Hematopoietic multipotent progenitor cell treated with erythropoietin and hydrocortisone succinate and interleukin-3 and kit ligand, for 6 days (in vitro differentiated cells): ENCODE measurements around the gene ZDHHC14.

Experiments used
- DNase-seq: peaks from one replicate; pipeline ENCODE4 v3.0.0-alpha.2; 2015

Gene ZDHHC14

DNA sequence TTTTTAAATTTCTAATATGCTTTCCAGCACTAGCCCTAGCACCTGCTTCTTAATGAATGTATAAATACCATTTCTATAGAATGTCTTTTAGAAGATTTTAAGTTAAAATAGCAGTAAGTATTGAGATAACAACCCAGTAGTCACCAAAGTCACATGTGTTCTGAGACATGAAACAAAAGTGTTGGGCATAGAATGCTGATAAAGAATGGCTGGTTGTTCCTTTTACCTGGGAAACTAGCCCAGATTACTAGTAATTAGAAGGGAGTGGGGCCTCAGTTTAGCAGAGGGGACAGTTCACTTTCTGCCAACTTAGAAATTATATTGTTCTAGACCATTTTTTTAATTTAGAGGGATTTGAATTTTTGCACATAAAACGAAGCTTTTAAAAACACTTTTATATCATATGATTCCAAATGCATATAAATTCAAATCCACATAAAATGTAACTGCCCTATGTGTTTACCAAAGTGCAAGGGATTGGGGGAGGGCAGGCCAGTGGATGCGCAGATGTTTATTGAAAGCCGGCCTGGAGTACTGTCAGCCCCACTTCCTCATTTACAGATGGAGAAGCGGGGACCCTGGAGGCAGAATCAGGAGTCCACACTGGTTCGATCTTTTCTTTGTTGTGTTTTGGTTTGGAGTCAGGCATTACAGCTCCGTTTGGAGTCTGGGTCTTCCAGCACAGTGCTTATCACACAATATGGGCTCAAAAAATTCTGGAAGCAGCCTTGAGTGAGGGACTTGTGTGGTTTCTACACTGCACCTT, 139.8 kb downstream of the ZDHHC14 start:
- DNase-seq = peak; percentile 61

DNA sequence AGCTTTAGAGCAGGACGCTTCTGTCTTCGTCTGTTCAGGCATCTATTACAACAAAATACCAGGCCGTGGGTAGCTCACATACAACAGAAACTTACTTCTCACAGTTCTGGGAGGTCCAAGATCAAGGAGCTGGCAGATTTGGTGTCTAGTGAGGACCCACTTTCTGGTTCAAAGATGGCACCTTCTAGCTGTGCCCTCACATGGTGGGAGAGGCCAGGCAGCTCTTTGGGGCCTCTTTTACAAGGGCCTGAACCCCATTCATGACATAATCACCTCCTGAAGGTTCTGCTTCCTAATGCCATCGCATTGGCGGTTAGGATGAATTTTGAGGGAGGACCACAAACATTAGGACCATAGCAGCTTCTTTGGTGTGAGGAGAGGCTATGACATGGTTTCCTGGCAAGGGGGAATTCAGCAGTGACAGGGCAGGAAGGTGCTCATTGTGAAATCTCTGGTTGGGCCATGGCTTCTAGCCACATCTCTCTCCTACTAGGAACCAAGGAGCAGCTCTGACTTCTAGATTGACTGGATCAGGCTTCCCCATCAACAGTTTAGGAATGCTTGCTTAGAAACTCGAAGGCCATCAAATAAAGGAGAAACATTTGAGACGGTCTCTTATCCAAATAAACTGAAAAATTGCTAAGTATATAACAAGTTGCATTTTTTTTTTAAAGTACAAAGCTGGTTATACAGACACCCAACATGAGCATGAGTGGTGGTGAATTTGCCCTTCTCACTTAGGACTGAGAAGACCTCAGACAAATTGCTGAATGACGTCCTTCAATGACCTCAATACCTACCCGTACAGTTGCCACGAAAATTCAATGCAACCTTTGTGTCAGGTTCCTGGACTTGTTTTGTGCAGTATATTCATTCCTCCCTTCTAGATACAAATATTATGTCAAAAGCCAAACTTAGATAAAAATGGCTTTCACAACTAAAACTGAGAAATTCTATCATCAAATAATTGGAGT, 140.7 kb downstream of the ZDHHC14 start:
- no peak for DNase-seq

DNA sequence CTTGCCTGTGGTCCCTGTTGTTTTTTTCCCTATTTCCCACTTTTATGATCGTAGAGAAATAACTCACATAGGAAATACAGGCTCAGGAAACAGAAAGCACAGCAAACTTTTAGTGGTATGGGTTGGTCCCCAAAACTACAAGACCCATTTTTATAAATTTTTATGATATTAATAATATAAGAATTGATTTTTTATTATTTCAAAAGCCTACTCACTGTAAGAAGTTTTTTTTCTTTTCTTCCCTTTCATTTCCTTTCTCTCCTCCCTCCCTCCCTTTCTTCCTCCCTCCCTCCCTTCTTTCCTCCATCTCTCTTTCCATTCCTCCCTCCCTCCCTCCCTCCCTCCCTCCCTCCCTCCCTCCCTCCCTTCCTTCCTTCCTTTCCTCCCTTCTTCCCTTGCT, 141.5 kb downstream of the ZDHHC14 start:
- DNase-seq = no peak

DNA sequence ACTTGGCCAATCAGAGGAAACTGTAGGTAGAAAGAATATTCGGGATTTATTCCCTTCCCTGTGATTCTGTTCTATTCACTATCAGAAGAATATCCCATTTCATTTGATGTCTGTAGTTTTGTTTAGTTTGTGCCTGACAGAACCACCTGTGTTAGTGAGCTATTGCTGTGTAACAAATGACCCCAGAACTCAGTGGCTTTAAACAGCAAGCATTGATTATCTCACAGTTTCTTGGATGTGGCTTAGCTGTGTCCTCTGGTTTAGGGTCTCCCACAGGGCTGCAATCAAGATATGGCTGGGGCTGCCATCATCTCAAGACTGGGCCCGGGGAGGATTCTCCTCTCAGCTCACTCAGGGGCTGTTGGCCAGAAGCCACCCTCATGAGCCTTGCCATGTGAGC, 143.7 kb downstream of the ZDHHC14 start:
- no peak for DNase-seq

DNA sequence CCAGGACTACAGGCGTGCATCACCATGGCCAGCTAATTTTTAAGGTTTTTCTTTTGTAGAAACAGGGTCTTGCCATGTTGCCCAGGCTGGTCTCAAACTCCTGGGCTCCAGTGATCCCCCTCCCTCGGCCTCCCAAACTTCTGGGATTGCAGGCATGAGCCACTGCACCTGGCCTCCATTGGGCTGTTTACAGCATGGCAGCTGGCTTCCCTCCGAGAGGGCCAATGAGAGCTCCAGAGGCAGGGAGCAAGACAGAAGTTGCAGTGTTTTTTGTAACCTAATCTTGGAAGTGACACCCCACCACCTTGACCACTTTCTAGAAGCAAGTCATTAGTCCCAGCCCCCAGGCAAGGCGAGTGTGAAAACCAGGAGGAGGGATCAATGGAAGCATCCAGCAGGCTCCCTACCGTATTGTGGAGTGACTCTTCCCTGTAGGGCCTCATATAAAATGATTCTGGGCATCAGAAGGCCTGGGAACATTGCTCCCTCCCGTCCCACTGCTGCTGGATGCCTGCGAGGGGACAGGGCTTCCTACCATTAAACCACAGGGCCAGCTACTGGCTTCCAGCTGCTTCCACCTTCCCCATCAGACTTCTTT, 144.4 kb downstream of the ZDHHC14 start:
- no peak for DNase-seq

DNA sequence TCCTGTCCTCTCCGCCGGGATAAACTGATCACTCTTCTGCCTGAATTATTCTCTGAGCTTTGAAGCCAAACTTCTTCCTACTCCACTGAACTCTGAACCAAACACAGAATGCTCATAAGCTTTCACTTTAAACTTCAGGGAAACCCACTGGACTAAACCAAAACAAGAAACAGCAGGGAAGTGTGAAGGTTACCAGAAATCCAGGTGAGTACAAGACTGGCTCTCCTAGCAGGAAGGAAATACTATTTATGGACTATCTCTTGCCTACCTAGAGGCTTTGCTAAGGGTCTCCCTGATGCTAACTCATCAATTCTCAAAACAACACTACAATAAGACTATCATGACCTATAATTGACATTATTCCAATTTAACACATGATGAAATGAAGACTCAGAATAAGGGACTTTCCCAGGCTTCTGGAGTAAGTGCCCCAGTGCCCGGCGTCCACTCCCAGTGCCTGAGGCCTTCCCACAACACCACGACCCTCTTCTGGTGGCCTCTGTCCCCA, 145.0 kb downstream of the ZDHHC14 start:
- DNase-seq = no peak

DNA sequence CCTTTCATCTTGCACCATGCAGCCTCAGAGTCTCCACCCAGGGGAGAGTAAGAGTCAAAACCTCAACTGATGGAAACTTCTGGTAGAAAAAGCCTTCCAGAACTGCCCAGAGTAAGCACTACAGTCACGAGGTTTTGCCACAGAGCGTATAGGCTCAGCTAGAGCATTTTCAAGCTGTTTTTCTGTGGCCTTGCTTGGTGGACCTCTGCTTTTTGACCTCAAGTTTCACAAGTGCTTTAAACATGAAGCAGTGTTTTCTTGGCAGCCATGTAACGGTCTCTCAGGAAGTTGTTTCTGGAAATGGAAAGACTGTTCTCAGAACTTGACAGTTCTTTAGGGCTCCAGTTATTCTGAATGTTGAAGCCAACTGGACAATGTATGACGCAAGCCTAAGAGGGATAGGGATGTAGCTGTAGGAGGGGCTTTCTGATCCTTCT, 146.5 kb downstream of the ZDHHC14 start:
- peak; percentile 64 for DNase-seq

DNA sequence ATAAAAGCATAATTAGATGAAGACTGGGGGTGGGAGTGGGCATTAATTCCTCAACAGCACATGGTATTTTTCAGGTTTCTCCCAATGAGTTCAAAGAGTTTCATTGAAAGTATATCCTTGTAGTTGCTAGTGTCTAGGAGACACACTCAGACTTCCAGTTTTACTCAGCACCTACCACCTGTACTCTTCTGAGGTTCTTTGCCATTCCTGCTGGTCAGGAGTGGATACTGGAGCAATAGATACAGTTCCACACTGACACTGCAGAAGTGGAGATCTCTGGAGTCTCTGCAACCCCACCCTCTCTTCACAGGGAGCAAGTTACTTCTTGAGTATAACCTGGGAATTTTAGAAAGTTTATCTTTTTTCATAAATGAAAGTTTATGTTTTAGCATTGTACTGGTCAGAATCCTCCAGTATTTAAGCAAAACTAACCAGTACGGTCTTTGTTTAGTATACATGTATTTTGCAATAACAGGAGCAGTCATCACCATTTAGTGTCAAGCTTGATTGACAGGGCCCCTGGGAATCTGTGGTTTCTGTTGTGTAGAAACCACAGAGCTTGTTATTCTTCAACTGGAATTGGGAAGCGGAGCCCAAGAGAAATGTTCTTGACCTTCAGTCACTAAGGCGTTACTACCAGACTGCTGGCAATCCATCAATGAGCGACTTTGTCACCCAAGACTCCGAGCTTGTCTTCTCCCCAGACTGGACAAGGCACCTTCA, 148.1 kb downstream of the ZDHHC14 start:
- no peak for DNase-seq

DNA sequence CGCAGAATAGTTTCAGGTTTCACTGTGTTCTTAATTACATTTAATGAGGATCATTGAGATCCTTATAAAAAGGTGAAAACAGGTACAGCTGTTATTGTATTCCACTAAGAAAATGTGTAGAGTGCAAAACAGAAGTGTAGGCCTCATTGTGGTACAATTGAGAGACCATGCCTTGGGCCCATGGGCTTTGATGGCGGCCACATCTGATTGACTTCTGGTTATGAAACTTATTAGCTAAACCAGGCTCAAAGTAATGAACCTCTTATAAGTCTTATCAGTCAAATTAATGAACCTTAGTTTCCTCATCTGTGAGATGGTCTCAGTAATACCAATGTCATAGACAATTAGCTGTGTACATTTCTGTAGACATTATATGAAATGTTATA, 148.7 kb downstream of the ZDHHC14 start:
- DNase-seq = no peak

DNA sequence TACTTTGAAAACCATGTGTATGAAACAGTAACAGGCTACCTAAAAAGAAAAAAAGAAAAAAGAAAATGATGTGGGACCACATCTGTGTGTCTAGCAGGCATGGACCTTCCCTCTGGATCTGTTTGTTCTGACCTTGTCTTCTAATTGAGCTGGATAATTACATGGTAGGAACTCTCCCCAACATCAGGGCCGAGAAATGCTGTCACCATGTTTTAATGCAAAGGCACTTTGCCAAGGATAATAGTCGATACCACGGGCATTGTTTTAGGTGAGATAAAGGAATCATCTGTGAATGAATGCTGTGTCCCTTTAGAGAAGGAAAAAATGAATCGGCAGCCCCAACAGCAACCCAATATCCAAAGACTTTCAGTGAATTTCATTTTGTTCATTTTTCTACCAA, 149.1 kb downstream of the ZDHHC14 start:
- DNase-seq = peak; percentile 45

DNA sequence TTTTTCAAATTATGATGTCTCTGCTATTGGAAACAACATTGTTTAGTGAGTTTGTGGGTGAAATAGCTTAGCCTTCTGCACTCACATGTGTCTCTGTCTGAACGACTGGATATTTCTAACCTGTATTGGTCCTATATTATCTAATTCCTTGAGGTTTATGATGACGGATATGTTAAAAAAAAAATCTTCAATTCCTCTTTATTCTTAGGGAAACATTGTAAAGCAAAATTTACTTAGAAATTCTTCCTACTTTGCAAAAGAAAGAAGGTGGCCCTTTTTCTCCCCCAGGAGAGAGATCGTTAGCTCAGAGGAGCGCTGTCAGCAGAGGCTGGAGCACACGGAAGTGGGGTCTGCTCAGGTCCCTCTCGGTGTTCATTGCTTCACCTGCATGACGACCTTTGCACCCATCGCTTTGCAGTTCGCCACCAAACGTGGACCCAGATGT, 149.8 kb downstream of the ZDHHC14 start:
- DNase-seq = no peak

DNA sequence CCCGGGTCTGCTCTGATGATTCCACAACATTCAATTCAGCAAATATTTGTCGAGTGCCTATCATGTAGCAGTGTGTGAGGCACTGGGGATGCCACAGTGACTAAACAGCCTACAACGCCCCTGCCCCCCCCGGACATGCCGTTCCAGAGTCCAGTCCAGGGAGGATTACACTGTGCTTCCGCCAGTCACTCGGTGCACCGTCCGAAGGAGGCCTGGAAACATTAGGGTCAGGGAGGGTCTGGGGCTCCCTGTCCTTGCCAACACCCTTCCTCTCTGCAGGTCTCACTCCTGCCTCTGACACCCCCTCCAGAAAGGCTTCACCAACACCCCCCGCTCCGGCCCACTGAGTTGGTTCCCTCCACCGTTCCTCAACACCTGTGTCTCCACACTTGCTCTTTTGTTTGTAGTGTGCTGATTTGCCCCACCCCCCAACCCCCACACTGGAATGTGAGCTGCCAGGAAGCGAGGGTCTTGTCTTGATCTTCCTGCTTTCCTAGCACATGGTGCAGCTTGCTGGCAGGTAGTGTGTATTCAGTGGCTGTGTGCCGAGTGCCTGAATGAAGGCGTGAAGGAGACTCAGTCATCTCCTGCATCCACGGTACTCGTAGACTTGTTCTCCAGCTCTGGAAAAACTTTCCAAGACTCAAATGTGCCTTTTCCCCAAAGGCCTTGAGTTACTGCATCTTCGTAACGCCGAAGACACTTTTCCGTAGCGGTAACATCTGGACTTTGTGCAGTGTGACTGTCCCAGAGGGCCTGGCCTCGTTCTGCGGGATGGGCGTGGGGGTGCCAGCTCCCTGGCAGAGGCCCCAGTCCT, 150.4 kb downstream of the ZDHHC14 start:
- DNase-seq = no peak

DNA sequence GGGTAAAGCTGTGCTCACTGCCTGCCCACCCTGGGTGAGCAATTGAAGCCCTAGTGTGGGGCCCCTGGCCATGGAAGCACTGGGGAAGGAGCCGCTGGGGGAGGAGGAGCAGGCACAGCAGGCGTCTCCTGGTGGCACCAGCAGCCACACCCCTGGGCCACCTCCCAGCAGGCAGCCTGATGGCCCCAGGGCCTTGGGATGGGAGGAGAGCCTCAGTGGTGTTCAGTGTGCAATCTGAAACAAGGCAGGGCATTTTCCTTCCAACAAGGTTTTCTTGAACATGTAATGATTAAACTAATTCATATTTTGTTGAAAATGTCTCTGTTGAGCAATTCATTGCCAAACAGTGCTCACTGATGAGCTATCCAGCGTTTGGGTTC, 151.0 kb downstream of the ZDHHC14 start:
- no peak for DNase-seq

DNA sequence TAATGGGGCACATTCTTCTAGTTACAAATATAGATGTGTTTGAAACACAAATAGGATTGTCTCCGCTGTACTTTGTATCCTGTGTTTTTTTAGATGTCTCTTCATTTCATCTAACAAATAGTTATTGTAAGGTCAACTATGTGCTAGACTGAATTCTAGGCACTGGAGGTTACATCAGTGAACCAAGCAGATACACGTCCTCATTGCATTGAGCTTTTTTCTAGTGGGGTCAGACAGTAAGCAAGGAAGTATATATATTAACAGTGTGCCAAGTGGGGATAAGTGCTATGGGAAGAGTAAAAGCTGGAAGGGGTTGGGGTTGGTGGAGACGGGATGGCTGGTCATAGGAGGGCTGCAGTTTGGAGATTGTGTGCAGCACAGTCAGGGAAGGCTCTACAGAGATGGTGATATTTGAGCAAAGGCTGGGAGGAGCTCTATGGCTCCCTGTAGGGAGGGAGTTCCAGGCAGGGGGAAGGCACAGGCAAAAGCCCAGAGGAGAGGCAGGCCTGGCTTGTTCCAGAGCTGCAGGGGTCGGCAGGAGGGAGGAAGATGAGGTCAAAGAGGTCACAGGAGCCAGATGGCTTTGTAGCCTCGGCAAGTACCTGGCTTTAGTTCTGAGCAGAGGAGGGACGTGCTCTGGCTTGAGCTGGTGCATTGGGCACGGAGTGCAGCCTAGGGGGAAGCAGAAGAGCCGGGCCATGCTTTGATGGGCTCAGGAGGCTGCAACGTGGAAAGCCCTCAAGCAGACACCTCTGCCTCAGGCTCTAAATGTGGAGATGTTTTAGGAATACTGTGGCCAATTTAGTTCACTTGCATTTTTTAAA, 152.3 kb downstream of the ZDHHC14 start:
- no peak for DNase-seq

DNA sequence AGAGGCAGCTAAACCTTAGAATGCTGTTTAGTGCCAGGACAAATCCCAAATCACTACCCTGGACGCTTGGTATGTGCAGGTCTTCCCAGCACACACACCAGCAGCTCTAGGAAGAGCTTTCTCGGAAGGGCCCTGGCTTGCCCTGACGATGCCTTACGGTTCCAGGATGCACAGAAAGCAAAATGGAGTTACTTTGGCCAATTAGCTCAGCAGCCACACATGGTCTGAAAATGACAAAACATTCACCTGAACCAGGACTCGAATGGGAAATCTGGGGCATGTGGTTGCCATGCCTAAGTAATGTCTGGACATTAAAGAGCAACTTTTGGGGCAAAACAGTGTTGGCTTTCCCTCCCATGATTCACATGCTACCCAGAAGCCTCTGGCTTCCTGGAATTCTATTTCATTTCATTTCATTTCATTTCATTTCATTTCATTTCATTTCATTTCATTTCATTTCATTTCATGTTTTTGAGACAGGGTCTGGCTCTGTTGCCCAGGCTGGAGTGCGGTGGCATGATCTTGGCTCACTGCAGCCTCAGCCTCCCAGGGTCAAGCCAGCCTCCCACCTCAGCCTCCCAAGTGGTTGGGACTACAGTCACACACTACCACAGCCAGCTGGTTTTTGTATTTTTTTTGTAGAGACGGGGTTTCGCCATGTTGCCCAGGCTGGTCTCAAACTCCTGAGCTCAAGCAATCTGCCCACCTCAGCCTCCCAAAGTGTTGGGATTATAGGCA, 153.3 kb downstream of the ZDHHC14 start:
- DNase-seq = no peak

DNA sequence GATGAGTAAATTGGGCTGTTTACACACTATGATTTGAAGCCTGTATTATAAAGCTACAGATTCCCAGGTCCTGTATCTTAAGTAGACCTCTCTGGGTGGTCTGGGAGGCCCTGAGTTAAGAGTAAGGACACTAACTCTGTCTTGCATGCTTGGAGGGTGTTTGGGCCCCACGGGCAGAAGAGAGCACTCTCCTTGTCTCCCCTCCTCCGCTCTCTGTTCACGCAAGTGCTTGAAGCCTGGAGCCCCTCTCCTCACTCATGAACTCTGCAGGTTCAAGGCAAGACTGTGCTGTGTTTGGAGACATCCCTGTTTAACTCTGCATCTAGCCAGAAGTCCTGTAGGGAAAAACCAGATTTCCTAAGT, 154.0 kb downstream of the ZDHHC14 start:
- DNase-seq = no peak

DNA sequence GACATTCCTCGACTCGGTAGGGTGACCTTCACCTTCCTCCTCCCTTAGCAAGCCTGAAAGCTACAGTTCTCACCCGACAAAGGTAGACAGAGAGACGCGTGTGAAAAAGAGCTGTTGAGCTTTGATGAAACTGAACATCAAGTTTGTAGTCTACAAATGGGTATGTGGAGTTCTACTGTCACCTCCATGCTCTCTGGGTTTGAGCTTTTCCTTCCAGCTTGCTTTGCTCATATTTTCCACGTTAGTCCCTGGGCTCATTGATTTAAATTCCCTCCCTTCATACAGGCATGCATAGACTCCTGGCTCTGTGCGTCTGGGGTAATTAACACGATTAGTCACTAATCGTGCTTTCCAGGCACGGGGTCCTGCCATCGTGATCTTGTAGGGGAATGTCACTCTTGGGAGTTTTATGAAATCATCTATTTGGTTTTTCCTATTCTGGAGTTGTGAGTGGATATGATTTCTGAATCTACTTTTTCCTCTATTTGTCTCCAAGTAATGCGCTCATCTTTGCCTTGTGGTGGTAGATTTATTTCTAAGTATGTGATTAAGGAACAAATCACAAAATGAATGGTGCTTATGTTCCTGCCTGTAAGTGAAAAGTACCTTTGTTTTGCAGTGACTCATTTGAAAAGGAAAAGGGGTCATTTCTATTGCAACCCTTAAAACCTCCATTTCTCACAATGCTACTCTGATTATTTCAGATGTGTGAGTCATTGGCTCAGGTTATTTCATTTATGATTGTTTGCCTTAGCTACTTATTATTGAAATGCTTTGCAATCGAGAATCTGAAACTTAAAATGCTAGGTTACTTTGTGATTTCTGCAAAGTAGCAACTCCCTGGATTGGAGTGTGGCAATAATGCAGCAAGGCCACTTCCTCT, 154.6 kb downstream of the ZDHHC14 start:
- peak; percentile 65 for DNase-seq

DNA sequence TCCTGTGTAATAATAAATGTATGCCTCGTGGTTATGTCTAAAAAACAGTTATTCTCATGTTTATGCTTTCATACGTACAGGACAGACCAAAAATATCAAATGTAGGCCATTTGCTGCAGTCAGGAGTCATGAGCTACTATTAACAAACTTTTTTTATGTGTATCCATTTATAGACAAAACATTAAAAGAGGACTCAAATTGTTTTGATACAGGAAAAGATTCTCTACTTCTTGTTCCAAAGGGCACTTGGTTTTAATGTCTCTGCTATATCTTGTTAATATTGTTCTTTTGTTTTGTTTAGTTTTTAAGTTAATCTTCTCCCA, 155.2 kb downstream of the ZDHHC14 start:
- DNase-seq = no peak

DNA sequence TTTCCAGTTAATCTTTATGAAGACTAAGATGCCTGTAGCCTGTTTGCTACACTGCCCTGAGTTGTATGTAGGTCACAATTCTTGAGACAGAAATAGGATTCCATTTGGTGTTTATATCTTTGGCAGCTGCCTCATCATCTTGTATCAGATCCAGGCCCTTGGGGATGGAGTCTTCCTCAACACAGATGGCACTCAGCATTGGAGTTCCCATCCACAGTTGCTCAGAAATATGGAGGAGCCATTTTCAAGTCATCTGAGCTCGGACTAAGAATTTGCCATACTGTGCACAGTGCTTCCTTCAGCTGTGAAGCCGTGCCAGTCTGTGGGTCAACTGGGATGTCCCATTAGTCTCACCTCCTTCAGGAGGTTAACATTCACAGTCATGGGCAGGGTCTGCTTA, 156.6 kb downstream of the ZDHHC14 start:
- DNase-seq = no peak
